ENCODE results near the gene MACROD2.

MACROD2 gene

GRCh38 chr20:14342918-14343317, 347.6 kb downstream of the MACROD2 start:
- no peak for DNase-seq

- no peak for DNase-seq
Observed at GRCh38 chr20:14343491-14344065, 348.3 kb downstream of the MACROD2 start.

- DNase-seq, result no peak
Observed at GRCh38 chr20:14344746-14345145, 349.4 kb downstream of the MACROD2 start.

GRCh38 chr20:14355791-14356190, 360.5 kb downstream of the MACROD2 start:
- DNase-seq, result no peak

DNA sequence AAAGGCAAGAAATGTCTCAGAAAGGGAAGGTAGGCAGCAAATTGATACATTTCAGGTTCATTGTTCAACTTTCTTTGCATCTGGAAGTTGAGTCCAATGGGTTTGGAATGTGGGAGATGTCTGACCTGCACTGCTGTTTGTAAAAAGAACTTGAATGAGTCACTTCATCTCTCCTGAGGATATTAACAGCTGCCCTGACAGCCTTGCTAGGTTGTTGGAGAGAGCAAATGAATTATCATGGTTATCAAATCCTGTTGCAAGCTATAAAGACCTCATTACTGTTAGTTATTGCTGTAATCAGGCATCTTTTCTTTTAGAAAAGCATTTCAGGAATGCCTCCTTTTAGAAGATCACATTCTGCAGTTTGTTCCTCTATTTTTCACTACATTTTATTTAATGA, 365.1 kb downstream of the MACROD2 start:
- no peak for DNase-seq

DNA sequence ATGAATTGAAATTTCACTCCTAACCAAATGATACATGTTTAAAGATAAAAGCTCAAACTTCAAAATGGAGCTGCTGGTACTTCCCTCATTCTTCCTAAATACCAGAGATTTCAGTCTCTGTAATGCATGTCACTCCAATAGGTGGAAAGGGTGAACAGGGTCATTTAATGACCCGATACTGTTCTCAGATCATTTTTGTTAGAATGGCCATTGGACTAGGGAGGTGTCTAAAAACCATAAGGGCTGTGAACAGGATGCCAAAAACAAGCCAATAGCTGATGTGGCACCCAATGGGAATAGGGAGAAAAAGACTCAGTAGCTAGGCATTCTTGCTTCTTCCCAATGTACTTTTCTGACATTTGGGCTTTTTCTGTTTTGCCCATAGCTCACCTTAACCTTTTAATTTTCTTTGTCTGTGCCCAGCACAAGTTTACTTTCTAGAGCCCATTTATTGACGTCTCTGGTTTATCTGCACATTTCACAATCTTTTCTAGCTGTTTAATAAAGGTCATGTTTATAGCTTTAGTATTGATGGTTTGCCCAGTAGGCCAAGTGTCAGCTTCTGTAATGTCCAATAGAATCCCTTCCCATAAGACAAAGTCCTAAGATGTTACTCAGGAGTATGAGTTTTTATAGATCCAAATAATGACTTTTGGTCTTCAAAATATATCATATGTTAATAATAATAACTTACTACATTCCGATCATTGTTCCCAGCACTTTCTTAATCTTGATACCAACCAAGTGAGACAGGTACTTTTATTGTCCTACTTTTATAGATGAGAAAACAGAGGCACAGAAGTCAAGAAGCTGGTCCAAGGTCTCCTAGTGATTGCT, 366.4 kb downstream of the MACROD2 start:
- DNase-seq, result no peak

- no peak for DNase-seq
Observed at GRCh38 chr20:14374196-14374595, 378.9 kb downstream of the MACROD2 start.

DNA sequence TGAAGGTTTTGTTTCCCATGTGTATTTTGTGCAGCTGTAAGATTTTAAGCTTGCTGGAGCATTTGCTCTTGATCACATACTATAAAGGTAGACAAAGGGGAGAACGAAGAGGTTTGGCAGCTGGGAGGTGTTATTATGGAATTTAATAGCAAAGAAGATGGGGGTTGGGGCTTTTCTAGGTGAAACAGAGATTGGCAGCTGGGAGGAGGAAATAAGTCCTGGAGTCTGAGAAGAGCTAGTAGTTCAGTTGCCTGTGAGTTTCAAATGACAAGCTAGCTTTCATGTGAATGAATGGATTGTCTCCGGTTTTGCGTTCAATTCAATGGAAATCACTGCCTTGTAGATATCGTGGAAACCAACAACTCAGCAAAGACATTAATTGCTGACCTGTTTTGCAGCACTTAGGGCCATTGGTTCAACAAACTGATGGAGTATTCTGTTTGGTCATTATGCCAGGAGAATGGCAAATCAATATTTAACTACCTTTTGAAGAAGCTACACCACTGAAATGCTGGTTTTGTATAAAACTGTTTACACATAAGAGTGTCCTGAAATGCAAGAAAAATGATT, 380.2 kb downstream of the MACROD2 start:
- no peak for DNase-seq

DNA sequence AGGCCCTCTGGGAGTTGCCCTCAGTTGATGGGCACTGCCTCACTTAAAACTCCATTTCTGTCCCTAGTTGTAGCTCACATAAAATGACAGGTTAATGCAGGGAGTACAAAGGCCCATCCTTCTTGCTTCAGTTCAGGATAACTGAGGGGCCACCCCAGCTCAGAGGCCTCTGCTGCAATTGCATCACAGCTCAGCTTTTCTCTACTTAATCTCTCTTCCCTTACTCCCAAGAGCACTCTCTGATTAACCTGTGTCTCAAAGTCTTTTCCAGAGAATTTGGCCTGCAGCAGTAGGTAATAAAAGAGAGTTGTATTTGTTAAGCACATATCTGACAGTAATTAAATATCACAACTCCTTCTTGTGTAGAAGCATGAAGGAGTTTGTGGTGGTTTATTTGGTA, 383.0 kb downstream of the MACROD2 start:
- no peak for DNase-seq

DNA sequence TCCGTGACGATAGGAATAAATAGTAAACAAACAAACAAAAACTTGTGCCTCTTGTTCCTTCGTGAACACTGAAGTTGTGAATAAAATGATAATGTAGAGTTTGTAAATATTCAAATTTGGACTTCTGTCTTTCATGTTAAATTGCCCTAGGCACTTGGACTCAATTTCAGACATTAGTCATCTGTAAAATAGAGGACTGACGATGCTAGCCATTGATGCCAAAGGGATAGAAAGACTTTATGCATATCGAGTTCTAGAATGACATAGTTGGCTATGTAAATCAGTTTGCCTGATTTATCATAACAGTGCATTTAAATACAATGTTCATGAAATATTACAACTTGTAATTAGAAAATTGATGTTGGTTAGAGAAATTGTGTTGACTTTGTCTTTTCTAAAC, 388.0 kb downstream of the MACROD2 start:
- no peak for DNase-seq

GRCh38 chr20:14384416-14385175, 389.3 kb downstream of the MACROD2 start:
- DNase-seq, result no peak

GRCh38 chr20:14385176-14385740, 389.9 kb downstream of the MACROD2 start:
- no peak for DNase-seq

GRCh38 chr20:14386726-14387125, 391.4 kb downstream of the MACROD2 start:
- no peak for DNase-seq

DNA sequence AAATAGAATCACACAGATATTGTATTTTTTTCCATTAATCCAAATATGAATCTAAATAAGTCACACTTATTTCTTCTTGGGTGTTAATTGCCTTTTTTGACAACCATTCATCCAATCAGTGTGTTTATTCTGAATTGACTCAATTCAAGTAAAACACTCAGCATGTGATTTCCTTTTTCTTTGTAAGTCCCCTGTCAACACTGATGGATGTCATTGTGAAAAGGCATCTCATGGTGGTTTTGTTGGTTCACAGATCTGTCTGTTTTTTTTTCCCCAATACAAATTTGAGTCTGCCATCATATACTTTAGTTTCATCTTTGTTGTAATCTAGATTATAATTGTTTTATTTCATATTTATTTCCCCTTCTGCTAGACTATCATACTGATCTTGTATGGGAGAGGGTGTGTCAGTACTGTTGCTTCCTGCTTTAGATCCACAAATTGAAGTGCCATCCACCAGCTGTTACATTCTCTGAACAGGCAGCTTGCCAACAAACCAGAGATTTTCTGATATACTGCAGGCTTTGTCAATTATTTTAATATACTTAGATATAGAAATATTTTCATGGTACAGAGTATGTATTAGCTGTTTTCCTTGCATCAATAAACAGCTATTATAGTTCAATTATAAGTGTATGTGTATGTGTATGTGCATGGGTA, 406.3 kb downstream of the MACROD2 start:
- no peak for DNase-seq

GRCh38 chr20:14404515-14404914, 409.2 kb downstream of the MACROD2 start:
- DNase-seq, result no peak

- DNase-seq, result no peak
Observed at GRCh38 chr20:14406495-14406894, 411.2 kb downstream of the MACROD2 start.

DNA sequence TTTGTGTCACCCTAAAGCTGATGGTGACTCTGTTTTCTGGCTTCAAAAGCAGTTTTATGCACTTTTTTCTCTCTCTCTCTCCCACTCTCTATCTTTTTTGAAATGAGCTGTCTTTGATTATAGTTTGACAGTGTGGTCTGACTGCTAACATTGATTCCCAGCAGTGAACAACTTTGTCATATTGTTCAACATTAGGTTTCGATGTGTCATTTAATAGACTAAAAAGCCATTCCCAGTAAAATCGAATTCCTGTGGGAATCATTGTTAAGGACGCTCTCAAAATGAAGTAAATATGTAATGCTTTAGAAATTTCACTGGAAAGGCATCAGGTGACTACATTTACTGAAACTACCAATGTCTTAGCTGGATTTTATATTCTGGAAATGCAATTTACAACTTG, 412.0 kb downstream of the MACROD2 start:
- no peak for DNase-seq

DNA sequence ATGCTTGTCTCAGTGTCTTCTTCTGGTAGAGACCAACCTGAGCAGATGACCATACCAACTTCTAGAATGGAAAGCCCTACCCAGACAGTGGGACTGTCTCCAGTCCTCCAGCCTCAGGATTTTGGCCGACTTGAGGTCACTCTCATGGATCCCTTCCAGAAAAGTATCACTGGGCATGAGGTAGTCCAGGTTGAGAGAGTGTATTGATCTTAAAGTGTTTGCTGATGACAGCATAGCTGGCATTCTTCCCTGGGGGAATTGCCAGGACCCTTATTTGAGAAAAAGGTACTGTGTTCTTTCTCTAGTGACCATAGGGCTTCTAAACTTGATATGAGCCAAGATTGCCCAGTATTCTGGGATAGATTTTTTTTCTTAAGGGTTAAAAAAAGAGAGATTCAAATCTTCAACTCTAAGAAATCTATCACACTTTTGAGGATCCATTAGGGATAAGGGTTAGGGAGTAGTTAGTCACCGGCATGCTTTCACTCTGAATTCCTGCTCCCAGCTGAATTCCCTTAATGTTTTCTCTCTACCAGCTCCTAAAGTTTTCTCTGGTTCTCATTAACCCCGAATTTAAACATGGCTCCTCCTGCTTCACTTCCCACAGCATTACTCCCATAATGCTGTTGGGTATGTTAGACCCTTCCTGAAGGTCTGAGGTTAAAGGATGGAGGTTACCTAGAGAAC, 415.7 kb downstream of the MACROD2 start:
- DNase-seq, result no peak

DNA sequence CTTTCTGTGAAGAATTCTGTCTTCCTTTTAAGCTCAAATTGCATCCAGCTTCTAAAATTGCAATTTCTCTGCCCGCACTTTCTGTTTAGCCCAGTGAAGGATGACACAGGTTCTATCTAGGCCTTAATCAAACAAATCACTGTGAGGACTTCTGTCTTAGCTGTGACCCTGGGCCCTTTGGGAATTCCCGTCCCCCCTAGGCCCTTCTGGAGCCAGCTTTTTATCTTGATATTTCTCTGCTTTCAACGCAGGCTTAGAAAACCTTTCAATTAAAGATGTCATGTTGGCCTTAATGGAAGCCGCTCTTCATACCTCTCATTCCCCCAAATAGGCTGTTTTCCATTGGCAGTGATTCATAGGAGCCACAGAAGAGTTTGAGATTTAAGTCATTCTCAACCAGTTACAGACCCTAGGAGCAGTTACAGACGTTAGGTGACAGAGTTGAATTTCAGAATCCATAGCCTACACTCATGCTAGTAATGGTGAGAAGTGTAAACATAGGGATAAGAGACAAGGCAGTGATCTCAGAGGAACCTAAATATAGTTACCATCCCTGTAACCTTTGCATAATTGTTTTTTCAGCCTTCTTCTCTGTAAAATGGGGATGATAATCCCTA, 416.9 kb downstream of the MACROD2 start:
- DNase-seq, result no peak

GRCh38 chr20:14413835-14414234, 418.5 kb downstream of the MACROD2 start:
- no peak for DNase-seq

DNA sequence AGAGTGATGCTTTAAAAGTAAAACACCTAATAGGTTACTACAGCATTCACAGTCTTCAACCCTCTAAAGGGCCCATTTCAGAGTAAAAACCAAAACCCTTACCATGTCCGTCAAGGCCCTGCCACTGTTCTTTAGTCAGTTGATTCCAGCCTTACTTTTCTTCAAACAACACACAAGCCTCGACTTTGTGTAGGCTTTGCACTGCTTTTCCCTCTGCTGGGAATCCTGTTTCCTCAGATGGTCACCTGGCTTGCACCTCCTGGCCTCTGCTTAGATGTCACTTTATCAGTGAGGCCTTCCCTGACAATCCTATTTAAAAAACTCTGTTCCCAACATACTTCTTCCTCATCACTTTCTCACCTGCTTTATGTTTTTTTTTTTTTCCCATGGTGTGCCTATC, 419.2 kb downstream of the MACROD2 start:
- DNase-seq, result no peak

- no peak for DNase-seq
Observed at GRCh38 chr20:14415467-14415866, 420.2 kb downstream of the MACROD2 start.

All from stimulated activated CD8-positive, alpha-beta memory T cell treated with anti-CD3 and anti-CD28 coated beads, Interleukin-4, amount 100 ng/mL, for 48 hours (primary cell).